WTC11 (cell line): Measurements from ENCODE around the gene INPP4B. TPM values are rescaled to one million over a fixed set of nuclear protein-coding genes. Genes with fewer than 3 reads are reported as not detected.

Experiments
- ATAC-seq: fragments of 200-7000 bp; cut with Tn5 transposase; 2 replicates; pipeline ENCODE4 v1.10.0; 2021; ENCODE audit warnings: mild to moderate bottlenecking, moderate library complexity
- CTCF ChIA-PET: fragments of 300-600 bp; sonication (Branson Sonifier 250); formaldehyde crosslinking; loops from one replicate; lab custom pipeline; 2021; ENCODE audit warnings: antibody characterized with exemption; lab: Charles Lee
- POLR2A ChIA-PET: fragments of 350-600 bp; sonication (Branson Sonifier 250); formaldehyde crosslinking; loops from one replicate; lab custom pipeline; 2021; ENCODE audit warnings: antibody characterized with exemption; lab: Charles Lee
- DNase-seq: peaks from one replicate; pipeline ENCODE4 v3.0.0; 2021; ENCODE audit warnings: low spot score
- H3K27ac Mint-ChIP-seq: 2 replicates; pipeline ENCODE4 v1.8.0; 2021; ENCODE audit warnings: mixed read lengths
- H3K27me3 Mint-ChIP-seq: 2 replicates; pipeline ENCODE4 v1.8.0; 2021; ENCODE audit warnings: low read depth, mild to moderate bottlenecking, moderate library complexity, mixed read lengths
- H3K36me3 Mint-ChIP-seq: 2 replicates; pipeline ENCODE4 v1.8.0; 2021; ENCODE audit warnings: mixed read lengths
- H3K4me1 Mint-ChIP-seq: 2 replicates; pipeline ENCODE4 v1.8.0; 2022; ENCODE audit warnings: mixed read lengths
- H3K4me3 Mint-ChIP-seq: 2 replicates; pipeline ENCODE4 v1.8.0; 2021; ENCODE audit warnings: mild to moderate bottlenecking, moderate library complexity, mixed read lengths
- H3K9me3 Mint-ChIP-seq: 2 replicates; pipeline ENCODE4 v1.8.0; 2021; ENCODE audit warnings: mixed read lengths
- ATF1 ChIP-seq: sonication (generic); formaldehyde crosslinking; IDR thresholded peaks from 2 replicates; pipeline ENCODE4 v1.8.1; 2023; ENCODE audit warnings: mild to moderate bottlenecking, moderate library complexity, missing genetic modification reagents
- CREB1 ChIP-seq: sonication (generic); formaldehyde crosslinking; IDR thresholded peaks from 2 replicates; pipeline ENCODE4 v1.8.0; 2023; ENCODE audit warnings: mild to moderate bottlenecking, missing genetic modification reagents
- FOXK1 ChIP-seq: sonication (generic); formaldehyde crosslinking; IDR thresholded peaks from 2 replicates; pipeline ENCODE4 v1.8.0; 2022; ENCODE audit warnings: mild to moderate bottlenecking, moderate library complexity, missing genetic modification reagents
- JUN ChIP-seq: sonication (generic); formaldehyde crosslinking; IDR thresholded peaks from 2 replicates; pipeline ENCODE4 v1.8.0; 2023; ENCODE audit warnings: mild to moderate bottlenecking, missing genetic modification reagents
- NFE2L1 ChIP-seq: sonication (generic); formaldehyde crosslinking; IDR thresholded peaks from 2 replicates; pipeline ENCODE4 v1.8.1; 2023; ENCODE audit warnings: missing genetic modification reagents
- NR2C2 ChIP-seq: sonication (generic); formaldehyde crosslinking; IDR thresholded peaks from 2 replicates; pipeline ENCODE4 v1.8.0; 2022; ENCODE audit warnings: mild to moderate bottlenecking, missing genetic modification reagents
- PRRX2 ChIP-seq: fragments of 250-450 bp; sonication (Bioruptor Pico); IDR thresholded peaks from 2 replicates; pipeline ENCODE4 v1.8.0; 2021; ENCODE audit warnings: mild to moderate bottlenecking
- SMAD3 ChIP-seq: sonication (generic); formaldehyde crosslinking; IDR thresholded peaks from 2 replicates; pipeline ENCODE4 v1.8.0; 2022; ENCODE audit warnings: missing genetic modification reagents, mild to moderate bottlenecking, borderline replicate concordance
- SMAD4 ChIP-seq: sonication (generic); formaldehyde crosslinking; IDR thresholded peaks from 2 replicates; pipeline ENCODE4 v1.8.0; 2022; ENCODE audit warnings: mild to moderate bottlenecking, missing genetic modification reagents
- SP1 ChIP-seq: sonication (generic); formaldehyde crosslinking; conservative IDR thresholded peaks from 2 replicates; pipeline ENCODE4 v1.8.1; 2022; ENCODE audit warnings: missing genetic modification reagents
- TP53 ChIP-seq: sonication (generic); formaldehyde crosslinking; IDR thresholded peaks from 2 replicates; pipeline ENCODE4 v1.8.1; 2023; ENCODE audit warnings: mild to moderate bottlenecking, missing genetic modification reagents
- ZNF121 ChIP-seq: sonication (generic); formaldehyde crosslinking; IDR thresholded peaks from 2 replicates; pipeline ENCODE4 v1.8.0; 2023; ENCODE audit warnings: missing genetic modification reagents
- ZNF423 ChIP-seq: fragments of 250-450 bp; sonication (Bioruptor Pico); IDR thresholded peaks from 2 replicates; pipeline ENCODE4 v2.1.2; 2022; ENCODE audit warnings: mild to moderate bottlenecking, moderate library complexity
- total RNA-seq: library from RNA; stranded (reverse); gene quantifications from 3 replicates; pipeline ENCODE4 v1.2.3, GENCODE V29; 2021
- TF ChIP-seq, protein P1 (sequence below): fragments of 250-450 bp; sonication (Bioruptor Pico); IDR thresholded peaks from 2 replicates; pipeline ENCODE4 v1.8.0; 2021; ENCODE audit warnings: mild to moderate bottlenecking
- TF ChIP-seq, protein P2 (sequence below): fragments of 250-450 bp; sonication (Bioruptor Pico); IDR thresholded peaks from 2 replicates; pipeline ENCODE4 v1.9.0; 2021; ENCODE audit warnings: mild to moderate bottlenecking, borderline replicate concordance
- TF ChIP-seq, protein P3 (sequence below): sonication (generic); formaldehyde crosslinking; IDR thresholded peaks from 2 replicates; pipeline ENCODE4 v1.8.1; 2022; ENCODE audit warnings: mild to moderate bottlenecking, missing genetic modification reagents, moderate library complexity, borderline replicate concordance
- TF ChIP-seq, protein P4 (sequence below): sonication (generic); formaldehyde crosslinking; IDR thresholded peaks from 2 replicates; pipeline ENCODE4 v1.8.1; 2022; ENCODE audit warnings: low read depth, missing genetic modification reagents, borderline replicate concordance
- TF ChIP-seq, protein P5 (sequence below): sonication (generic); formaldehyde crosslinking; IDR thresholded peaks from 2 replicates; pipeline ENCODE4 v1.8.0; 2023; ENCODE audit warnings: mild to moderate bottlenecking, missing genetic modification reagents
- TF ChIP-seq, protein P6 (sequence below): fragments of 250-450 bp; sonication (Bioruptor Pico); IDR thresholded peaks from 2 replicates; pipeline ENCODE4 v1.9.0; 2021; ENCODE audit warnings: mild to moderate bottlenecking
- TF ChIP-seq, protein P7 (sequence below): sonication (generic); formaldehyde crosslinking; IDR thresholded peaks from 2 replicates; pipeline ENCODE4 v1.8.1; 2023; ENCODE audit warnings: mild to moderate bottlenecking, moderate library complexity, missing genetic modification reagents

INPP4B gene
- total RNA-seq, 1 experiment from 2014 or later: 0.92 TPM

DNA sequence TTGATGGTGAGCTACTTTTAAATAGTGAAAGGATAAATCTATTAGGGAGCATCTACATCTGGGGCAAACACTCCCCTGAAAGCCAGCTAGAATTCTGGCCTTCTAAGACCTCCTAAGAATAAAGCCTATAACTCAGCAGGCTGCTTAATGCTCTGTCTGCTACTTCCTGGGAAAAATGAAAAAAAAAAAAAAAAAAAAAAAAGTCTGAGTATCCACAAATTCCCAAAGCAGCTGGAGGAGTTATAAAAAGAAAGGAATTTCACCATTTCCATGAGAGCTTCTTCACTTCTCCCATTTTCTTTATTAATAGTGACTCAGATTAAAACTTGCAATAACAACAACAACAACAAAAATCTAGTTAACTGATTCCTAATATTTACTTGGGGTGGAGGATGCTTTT, 511.2 kb downstream of the INPP4B start:
- H3K27ac Mint-ChIP-seq: no peak overlapping the region
- TF ChIP-seq SP1 (CRISPR knock-in tag) (no peak), SMAD3 (CRISPR knock-in tag) (no peak), JUN (CRISPR knock-in tag) (no peak), PRRX2 (CRISPR knock-in tag) (no peak), ZNF121 (CRISPR knock-in tag) (no peak), CREB1 (CRISPR knock-in tag) (no peak), FOXK1 (CRISPR knock-in tag) (no peak), TP53 (no peak), ZNF423 (CRISPR knock-in tag) (no peak), NFE2L1 (CRISPR knock-in tag) (no peak), ATF1 (no peak), SMAD4 (no peak), NR2C2 (CRISPR knock-in tag) (no peak)
- TF ChIP-seq, protein P1, sequence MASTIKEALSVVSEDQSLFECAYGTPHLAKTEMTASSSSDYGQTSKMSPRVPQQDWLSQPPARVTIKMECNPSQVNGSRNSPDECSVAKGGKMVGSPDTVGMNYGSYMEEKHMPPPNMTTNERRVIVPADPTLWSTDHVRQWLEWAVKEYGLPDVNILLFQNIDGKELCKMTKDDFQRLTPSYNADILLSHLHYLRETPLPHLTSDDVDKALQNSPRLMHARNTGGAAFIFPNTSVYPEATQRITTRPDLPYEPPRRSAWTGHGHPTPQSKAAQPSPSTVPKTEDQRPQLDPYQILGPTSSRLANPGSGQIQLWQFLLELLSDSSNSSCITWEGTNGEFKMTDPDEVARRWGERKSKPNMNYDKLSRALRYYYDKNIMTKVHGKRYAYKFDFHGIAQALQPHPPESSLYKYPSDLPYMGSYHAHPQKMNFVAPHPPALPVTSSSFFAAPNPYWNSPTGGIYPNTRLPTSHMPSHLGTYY (CRISPR knock-in tag): no peak
- TF ChIP-seq, protein P2, sequence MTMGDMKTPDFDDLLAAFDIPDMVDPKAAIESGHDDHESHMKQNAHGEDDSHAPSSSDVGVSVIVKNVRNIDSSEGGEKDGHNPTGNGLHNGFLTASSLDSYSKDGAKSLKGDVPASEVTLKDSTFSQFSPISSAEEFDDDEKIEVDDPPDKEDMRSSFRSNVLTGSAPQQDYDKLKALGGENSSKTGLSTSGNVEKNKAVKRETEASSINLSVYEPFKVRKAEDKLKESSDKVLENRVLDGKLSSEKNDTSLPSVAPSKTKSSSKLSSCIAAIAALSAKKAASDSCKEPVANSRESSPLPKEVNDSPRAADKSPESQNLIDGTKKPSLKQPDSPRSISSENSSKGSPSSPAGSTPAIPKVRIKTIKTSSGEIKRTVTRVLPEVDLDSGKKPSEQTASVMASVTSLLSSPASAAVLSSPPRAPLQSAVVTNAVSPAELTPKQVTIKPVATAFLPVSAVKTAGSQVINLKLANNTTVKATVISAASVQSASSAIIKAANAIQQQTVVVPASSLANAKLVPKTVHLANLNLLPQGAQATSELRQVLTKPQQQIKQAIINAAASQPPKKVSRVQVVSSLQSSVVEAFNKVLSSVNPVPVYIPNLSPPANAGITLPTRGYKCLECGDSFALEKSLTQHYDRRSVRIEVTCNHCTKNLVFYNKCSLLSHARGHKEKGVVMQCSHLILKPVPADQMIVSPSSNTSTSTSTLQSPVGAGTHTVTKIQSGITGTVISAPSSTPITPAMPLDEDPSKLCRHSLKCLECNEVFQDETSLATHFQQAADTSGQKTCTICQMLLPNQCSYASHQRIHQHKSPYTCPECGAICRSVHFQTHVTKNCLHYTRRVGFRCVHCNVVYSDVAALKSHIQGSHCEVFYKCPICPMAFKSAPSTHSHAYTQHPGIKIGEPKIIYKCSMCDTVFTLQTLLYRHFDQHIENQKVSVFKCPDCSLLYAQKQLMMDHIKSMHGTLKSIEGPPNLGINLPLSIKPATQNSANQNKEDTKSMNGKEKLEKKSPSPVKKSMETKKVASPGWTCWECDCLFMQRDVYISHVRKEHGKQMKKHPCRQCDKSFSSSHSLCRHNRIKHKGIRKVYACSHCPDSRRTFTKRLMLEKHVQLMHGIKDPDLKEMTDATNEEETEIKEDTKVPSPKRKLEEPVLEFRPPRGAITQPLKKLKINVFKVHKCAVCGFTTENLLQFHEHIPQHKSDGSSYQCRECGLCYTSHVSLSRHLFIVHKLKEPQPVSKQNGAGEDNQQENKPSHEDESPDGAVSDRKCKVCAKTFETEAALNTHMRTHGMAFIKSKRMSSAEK (CRISPR knock-in tag): no peak
- TF ChIP-seq, protein P3, sequence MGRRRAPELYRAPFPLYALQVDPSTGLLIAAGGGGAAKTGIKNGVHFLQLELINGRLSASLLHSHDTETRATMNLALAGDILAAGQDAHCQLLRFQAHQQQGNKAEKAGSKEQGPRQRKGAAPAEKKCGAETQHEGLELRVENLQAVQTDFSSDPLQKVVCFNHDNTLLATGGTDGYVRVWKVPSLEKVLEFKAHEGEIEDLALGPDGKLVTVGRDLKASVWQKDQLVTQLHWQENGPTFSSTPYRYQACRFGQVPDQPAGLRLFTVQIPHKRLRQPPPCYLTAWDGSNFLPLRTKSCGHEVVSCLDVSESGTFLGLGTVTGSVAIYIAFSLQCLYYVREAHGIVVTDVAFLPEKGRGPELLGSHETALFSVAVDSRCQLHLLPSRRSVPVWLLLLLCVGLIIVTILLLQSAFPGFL (CRISPR knock-in tag): no peak
- TF ChIP-seq, protein P4, sequence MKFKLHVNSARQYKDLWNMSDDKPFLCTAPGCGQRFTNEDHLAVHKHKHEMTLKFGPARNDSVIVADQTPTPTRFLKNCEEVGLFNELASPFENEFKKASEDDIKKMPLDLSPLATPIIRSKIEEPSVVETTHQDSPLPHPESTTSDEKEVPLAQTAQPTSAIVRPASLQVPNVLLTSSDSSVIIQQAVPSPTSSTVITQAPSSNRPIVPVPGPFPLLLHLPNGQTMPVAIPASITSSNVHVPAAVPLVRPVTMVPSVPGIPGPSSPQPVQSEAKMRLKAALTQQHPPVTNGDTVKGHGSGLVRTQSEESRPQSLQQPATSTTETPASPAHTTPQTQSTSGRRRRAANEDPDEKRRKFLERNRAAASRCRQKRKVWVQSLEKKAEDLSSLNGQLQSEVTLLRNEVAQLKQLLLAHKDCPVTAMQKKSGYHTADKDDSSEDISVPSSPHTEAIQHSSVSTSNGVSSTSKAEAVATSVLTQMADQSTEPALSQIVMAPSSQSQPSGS (CRISPR knock-in tag): no peak
- TF ChIP-seq, protein P5, sequence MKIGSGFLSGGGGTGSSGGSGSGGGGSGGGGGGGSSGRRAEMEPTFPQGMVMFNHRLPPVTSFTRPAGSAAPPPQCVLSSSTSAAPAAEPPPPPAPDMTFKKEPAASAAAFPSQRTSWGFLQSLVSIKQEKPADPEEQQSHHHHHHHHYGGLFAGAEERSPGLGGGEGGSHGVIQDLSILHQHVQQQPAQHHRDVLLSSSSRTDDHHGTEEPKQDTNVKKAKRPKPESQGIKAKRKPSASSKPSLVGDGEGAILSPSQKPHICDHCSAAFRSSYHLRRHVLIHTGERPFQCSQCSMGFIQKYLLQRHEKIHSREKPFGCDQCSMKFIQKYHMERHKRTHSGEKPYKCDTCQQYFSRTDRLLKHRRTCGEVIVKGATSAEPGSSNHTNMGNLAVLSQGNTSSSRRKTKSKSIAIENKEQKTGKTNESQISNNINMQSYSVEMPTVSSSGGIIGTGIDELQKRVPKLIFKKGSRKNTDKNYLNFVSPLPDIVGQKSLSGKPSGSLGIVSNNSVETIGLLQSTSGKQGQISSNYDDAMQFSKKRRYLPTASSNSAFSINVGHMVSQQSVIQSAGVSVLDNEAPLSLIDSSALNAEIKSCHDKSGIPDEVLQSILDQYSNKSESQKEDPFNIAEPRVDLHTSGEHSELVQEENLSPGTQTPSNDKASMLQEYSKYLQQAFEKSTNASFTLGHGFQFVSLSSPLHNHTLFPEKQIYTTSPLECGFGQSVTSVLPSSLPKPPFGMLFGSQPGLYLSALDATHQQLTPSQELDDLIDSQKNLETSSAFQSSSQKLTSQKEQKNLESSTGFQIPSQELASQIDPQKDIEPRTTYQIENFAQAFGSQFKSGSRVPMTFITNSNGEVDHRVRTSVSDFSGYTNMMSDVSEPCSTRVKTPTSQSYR (CRISPR knock-in tag): no peak
- TF ChIP-seq, protein P6, sequence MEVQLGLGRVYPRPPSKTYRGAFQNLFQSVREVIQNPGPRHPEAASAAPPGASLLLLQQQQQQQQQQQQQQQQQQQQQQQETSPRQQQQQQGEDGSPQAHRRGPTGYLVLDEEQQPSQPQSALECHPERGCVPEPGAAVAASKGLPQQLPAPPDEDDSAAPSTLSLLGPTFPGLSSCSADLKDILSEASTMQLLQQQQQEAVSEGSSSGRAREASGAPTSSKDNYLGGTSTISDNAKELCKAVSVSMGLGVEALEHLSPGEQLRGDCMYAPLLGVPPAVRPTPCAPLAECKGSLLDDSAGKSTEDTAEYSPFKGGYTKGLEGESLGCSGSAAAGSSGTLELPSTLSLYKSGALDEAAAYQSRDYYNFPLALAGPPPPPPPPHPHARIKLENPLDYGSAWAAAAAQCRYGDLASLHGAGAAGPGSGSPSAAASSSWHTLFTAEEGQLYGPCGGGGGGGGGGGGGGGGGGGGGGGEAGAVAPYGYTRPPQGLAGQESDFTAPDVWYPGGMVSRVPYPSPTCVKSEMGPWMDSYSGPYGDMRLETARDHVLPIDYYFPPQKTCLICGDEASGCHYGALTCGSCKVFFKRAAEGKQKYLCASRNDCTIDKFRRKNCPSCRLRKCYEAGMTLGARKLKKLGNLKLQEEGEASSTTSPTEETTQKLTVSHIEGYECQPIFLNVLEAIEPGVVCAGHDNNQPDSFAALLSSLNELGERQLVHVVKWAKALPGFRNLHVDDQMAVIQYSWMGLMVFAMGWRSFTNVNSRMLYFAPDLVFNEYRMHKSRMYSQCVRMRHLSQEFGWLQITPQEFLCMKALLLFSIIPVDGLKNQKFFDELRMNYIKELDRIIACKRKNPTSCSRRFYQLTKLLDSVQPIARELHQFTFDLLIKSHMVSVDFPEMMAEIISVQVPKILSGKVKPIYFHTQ (CRISPR knock-in tag): no peak
- TF ChIP-seq, protein P7, sequence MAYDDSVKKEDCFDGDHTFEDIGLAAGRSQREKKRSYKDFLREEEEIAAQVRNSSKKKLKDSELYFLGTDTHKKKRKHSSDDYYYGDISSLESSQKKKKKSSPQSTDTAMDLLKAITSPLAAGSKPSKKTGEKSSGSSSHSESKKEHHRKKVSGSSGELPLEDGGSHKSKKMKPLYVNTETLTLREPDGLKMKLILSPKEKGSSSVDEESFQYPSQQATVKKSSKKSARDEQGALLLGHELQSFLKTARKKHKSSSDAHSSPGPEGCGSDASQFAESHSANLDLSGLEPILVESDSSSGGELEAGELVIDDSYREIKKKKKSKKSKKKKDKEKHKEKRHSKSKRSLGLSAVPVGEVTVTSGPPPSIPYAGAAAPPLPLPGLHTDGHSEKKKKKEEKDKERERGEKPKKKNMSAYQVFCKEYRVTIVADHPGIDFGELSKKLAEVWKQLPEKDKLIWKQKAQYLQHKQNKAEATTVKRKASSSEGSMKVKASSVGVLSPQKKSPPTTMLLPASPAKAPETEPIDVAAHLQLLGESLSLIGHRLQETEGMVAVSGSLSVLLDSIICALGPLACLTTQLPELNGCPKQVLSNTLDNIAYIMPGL (CRISPR knock-in tag): no peak
- ChIA-PET CTCF (interaction anchor here (0.7 to 0.8 kb wide), 2 partner anchors 17 to 50 kb away, joined by 3 read pairs; no protein-coding TSS in a partner anchor), POLR2A (interaction anchor here (0.5 to 0.7 kb wide), 2 partner anchors 19 to 449 kb away, joined by 4 to 6 read pairs; no protein-coding TSS in a partner anchor)
- peaks cover 16% of the 10 kb centered on the region for H3K9me3 Mint-ChIP-seq
- ATAC-seq (no peak), DNase-seq (no peak)
- peaks cover 6% of the 10 kb centered on the region for H3K4me1 Mint-ChIP-seq
- H3K36me3 Mint-ChIP-seq: no peaks in the 10 kb centered on the region
- H3K4me3 Mint-ChIP-seq: no peak overlapping the region
- no peaks in the 10 kb centered on the region for H3K27me3 Mint-ChIP-seq
